K562 (cell line): ENCODE measurements around the gene RNF187. TPM values are rescaled to one million over a fixed set of nuclear protein-coding genes. Genes with fewer than 3 reads are reported as not detected.

Source experiments
- CXXC5 ChIP-seq: fragments of 250-450 bp; sonication (Bioruptor Pico); IDR thresholded peaks from 2 replicates; pipeline ENCODE4 v1.8.0; 2022; ENCODE audit warnings: inconsistent platforms, mild to moderate bottlenecking, moderate library complexity
- DNMT1 ChIP-seq: fragments of 450-650 bp; IDR thresholded peaks from 2 replicates; pipeline ENCODE4 v1.6.1; 2016; ENCODE audit warnings: antibody characterized with exemption, mild to moderate bottlenecking
- FOSL1 ChIP-seq: fragments of 200-800 bp; sonication (Bioruptor generic); conservative IDR thresholded peaks from 2 replicates; pipeline ENCODE4 v1.6.1; 2016; ENCODE audit warnings: missing genetic modification characterization, missing compliant biosample characterization
- MAX ChIP-seq: sonication (generic); formaldehyde crosslinking; IDR thresholded peaks from 2 replicates; pipeline ENCODE4 v1.9.0; 2022; ENCODE audit warnings: mild to moderate bottlenecking, missing genetic modification reagents
- MEF2D ChIP-seq: conservative IDR thresholded peaks from 2 replicates; pipeline ENCODE4 v1.6.1; 2016; ENCODE audit warnings: low read depth, missing genetic modification characterization, missing compliant biosample characterization
- MYC ChIP-seq, 2 experiments: fragments of 250-450 bp in 1 of 2; sonication (Bioruptor Pico) in 1 of 2; IDR thresholded peaks; 2 replicates each; pipeline versions ENCODE4 v1.5.1 to v1.6.1; 2012 to 2021; ENCODE audit warnings: low read depth in 2 of 2, borderline replicate concordance in 1 of 2, improper control_type of control experiment in 1 of 2, low read length in 1 of 2, mild to moderate bottlenecking in 1 of 2, moderate library complexity in 1 of 2
- NBN ChIP-seq: fragments of 450-650 bp; IDR thresholded peaks from 2 replicates; pipeline ENCODE4 v1.6.1; 2016; ENCODE audit warnings: low read depth, mild to moderate bottlenecking
- NFATC3 ChIP-seq: fragments of 450-650 bp; IDR thresholded peaks from 2 replicates; pipeline ENCODE4 v1.6.1; 2017; ENCODE audit warnings: mild to moderate bottlenecking
- POLR2A ChIP-seq: fragments of 450-650 bp; conservative IDR thresholded peaks from 2 replicates; pipeline ENCODE4 v1.6.1; 2016
- RAD51 ChIP-seq: fragments of 450-650 bp; IDR thresholded peaks from 2 replicates; pipeline ENCODE4 v1.7.1; 2016; ENCODE audit warnings: low read depth, mild to moderate bottlenecking, borderline replicate concordance
- RREB1 ChIP-seq: fragments of 250-450 bp; sonication (Bioruptor Pico); IDR thresholded peaks from 2 replicates; pipeline ENCODE4 v1.4.0; 2020
- SMAD3 ChIP-seq: fragments of 450-650 bp; formaldehyde crosslinking; conservative IDR thresholded peaks from 2 replicates; pipeline ENCODE4 v1.4.0; 2020; ENCODE audit warnings: mild to moderate bottlenecking
- SREBF2 ChIP-seq: sonication (generic); formaldehyde crosslinking; IDR thresholded peaks from 2 replicates; pipeline ENCODE4 v1.4.0; 2020; ENCODE audit warnings: mild to moderate bottlenecking, missing genetic modification reagents
- TAF9B ChIP-seq: fragments of 450-650 bp; IDR thresholded peaks from 2 replicates; pipeline ENCODE4 v1.6.1; 2018; ENCODE audit warnings: mild to moderate bottlenecking; ENCODE audit not compliant: partially characterized antibody
- ZBTB12 ChIP-seq: fragments of 250-450 bp; sonication (Bioruptor Pico); IDR thresholded peaks from 2 replicates; pipeline ENCODE4 v1.4.0; 2020
- ZFP36 ChIP-seq: fragments of 150-350 bp; IDR thresholded peaks from 2 replicates; pipeline ENCODE4 v1.6.1; 2018; ENCODE audit warnings: low read length, low read depth; ENCODE audit not compliant: partially characterized antibody
- ZNF699 ChIP-seq: fragments of 250-450 bp; sonication (Bioruptor Pico); IDR thresholded peaks from 2 replicates; pipeline ENCODE4 v1.8.0; 2021; ENCODE audit warnings: mild to moderate bottlenecking, moderate library complexity; ENCODE audit not compliant: insufficient replicate concordance
- polyA plus RNA-seq, 8 experiments: library from polyadenylated mRNA; depleted of rRNA in 4 of 8; stranded (reverse) in 5 of 8; unstranded in 3 of 8; fragments of >200 nt; fragmentation: Nextera tagmentation in 2 of 8; fragmentation: Illumina TruSeq in 1 of 8; extraction: Ambion mirVana in 2 of 8; extraction: Trizol in 1 of 8; gene quantifications; 2 replicates each; pipeline versions ENCODE4 v1.2.1 to v1.2.3, GENCODE V29; 2011 to 2014; ENCODE audit warnings: inconsistent platforms in 1 of 8, missing spikeins in 1 of 8
- total RNA-seq, 7 experiments: library from RNA; depleted of rRNA in 6 of 7; stranded (reverse); fragments of >200 nt in 6 of 7; fragmentation: Illumina TruSeq in 2 of 7; extraction: Trizol in 2 of 7; gene quantifications; 2 replicates each; pipeline versions ENCODE4 v1.2.1 to v1.2.3, GENCODE V29; 2011 to 2021; ENCODE audit warnings: low replicate concordance in 1 of 7
- TF ChIP-seq, protein P1 (sequence below): sonication (generic); formaldehyde crosslinking; IDR thresholded peaks from 2 replicates; pipeline ENCODE4 v1.8.1; 2023; ENCODE audit warnings: mild to moderate bottlenecking, missing genetic modification reagents

Gene RNF187
- total and polyA plus RNA-seq, 9 of the 15 experiments (the other 6 are each of a cell fraction or from before 2014, with no cell fraction given), result 2.3 to 119 (median 41.9) TPM

DNA sequence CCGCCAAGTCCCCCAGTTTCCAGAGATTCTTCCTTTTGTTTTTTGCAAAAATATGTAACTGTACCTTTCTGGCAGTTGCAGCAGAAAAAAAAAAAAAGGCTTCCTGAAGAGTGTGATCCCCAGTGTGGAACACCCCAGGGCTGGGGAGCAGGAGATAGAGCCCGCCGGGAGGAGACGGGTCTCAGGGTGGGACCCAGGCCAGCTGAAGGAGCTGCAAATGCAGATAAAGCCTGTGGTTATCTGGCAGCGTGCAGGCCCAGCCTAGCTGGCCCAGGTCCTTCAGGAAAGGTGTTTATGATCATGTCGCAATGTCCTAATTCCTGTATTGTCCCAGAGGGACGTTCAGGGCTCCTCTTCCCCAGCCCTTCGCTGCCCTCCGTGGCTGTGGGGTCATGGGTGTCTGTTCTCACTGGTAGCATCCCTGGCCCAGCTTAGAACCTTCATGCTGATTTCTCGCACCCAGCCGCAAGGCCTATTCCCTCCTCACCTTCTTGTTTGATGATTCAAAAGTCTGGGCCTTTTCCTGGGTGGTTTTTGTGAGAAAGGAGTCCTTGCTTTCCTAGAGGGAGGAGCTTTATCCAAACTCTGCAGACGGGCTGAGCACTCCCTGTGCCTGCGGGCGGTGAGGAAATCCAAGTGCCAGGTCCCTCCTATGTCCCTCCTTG lies 26.2 kb downstream of the RNF187 start (continued):
- peak; percentile 78 for TF ChIP-seq SMAD3
- TF ChIP-seq TAF9B, result no peak
- TF ChIP-seq NFATC3, result peak; percentile 83
- TF ChIP-seq POLR2A, result no peak
- TF ChIP-seq, protein P1, sequence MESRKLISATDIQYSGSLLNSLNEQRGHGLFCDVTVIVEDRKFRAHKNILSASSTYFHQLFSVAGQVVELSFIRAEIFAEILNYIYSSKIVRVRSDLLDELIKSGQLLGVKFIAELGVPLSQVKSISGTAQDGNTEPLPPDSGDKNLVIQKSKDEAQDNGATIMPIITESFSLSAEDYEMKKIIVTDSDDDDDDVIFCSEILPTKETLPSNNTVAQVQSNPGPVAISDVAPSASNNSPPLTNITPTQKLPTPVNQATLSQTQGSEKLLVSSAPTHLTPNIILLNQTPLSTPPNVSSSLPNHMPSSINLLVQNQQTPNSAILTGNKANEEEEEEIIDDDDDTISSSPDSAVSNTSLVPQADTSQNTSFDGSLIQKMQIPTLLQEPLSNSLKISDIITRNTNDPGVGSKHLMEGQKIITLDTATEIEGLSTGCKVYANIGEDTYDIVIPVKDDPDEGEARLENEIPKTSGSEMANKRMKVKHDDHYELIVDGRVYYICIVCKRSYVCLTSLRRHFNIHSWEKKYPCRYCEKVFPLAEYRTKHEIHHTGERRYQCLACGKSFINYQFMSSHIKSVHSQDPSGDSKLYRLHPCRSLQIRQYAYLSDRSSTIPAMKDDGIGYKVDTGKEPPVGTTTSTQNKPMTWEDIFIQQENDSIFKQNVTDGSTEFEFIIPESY (CRISPR knock-in tag), result peak; percentile 83
- peak; percentile 88 for TF ChIP-seq MAX (CRISPR knock-in tag)
- peak; percentile 4 for TF ChIP-seq ZFP36
- peak; percentile 99 for TF ChIP-seq CXXC5 (CRISPR knock-in tag)
- TF ChIP-seq SREBF2 (CRISPR knock-in tag), result no peak
- TF ChIP-seq RREB1 (CRISPR knock-in tag), result peak; percentile 54; the same call in 1 of the 2 replicates
- peak; percentile 78 for TF ChIP-seq FOSL1 (tag)
- TF ChIP-seq MEF2D (tag), result peak; percentile 71; the same call in 1 of the 2 replicates
- TF ChIP-seq RAD51, result peak; percentile 47; the same call in 1 of the 2 replicates
- no peak for TF ChIP-seq DNMT1
- TF ChIP-seq MYC (IDR thresholded peaks at IDR 0.05; ENCODE audit: low read depth, low read length), result peak; percentile 90
- TF ChIP-seq MYC (CRISPR knock-in tag; IDR thresholded peaks at IDR 0.05; ENCODE audit: borderline replicate concordance, low read depth), result no peak
- peak; percentile 97 for TF ChIP-seq NBN
- TF ChIP-seq ZBTB12, result peak; percentile 53; the same call in 1 of the 2 replicates
- no peak for TF ChIP-seq ZNF699 (CRISPR knock-in tag)
